GM18870 (cell line): ENCODE measurements around the gene TM7SF2.

ENCODE experiments used
- ATAC-seq: cut with Tn5 transposase; IDR thresholded peaks from one replicate; pipeline ENCODE4 v1.9.1; 2021; ENCODE audit warnings: moderate library complexity; ENCODE audit not compliant: unreplicated experiment

Gene TM7SF2

DNA sequence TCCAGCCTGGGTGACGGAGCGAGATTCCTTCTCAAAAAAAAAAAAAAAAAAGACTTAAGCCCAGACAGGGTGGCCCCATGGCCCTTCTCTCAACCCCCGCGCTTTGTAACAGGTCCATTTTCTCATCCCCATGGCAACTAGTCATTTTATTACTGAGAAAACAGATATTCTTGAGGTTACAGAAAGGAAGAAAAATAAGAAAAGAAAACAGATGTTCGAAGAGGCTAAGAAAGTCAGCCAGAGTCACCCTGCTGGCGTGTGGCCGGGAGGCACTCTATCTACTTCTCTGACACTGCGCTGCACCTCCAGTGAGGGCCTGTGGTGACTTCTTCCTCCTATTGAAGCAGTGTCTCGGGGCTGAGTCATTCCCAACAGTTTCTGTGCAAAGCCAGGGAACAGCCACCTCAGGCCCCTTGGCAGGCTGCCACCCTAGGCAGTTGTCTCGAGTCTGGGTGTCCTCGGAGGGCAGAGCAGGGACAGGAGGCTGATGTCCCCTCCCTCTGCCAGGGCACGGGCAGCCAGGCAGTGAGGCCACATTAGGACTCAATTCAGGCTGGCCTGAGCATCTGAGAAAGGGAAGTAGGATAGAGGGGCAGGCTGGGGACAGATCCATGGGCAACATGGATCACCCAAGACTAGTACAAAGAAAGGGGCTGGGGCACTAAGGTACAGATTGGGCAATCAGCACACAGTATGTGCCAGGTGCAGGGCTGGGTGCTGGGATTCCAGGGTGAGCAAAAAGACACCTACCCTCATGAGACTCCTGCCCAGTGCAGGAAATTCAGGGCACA is 39.0 kb downstream of the TM7SF2 start:
- ATAC-seq = peak; percentile 50

- no peak for ATAC-seq
These were observed 39.7 kb downstream of the TM7SF2 start for GRCh38 chr11:65151331-65151899.

GRCh38 chr11:65152122-65152521 is 40.5 kb downstream of the TM7SF2 start:
- no peak for ATAC-seq

DNA sequence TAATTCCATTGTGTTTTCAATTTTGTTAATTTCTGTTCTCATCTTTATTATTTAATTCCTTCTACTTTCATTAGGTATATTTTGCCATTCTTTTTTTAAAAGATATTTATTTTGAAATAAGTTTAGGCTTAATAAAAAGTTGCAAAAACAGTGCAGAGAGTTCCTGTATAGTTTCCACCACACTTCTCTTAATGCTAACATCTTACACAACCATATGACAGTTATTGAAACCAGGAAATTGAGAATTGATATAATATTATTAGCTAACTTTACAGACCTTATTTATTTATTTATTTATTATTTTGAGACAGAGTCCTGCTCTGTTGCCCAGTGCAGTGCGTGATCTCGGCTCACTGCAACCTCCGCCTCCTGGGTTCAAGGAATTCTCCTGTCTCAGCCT is 44.6 kb downstream of the TM7SF2 start:
- ATAC-seq = no peak

GRCh38 chr11:65156926-65157325 is 45.3 kb downstream of the TM7SF2 start:
- ATAC-seq = no peak

- no peak for ATAC-seq
These were observed 45.7 kb downstream of the TM7SF2 start for GRCh38 chr11:65157336-65157735.

DNA sequence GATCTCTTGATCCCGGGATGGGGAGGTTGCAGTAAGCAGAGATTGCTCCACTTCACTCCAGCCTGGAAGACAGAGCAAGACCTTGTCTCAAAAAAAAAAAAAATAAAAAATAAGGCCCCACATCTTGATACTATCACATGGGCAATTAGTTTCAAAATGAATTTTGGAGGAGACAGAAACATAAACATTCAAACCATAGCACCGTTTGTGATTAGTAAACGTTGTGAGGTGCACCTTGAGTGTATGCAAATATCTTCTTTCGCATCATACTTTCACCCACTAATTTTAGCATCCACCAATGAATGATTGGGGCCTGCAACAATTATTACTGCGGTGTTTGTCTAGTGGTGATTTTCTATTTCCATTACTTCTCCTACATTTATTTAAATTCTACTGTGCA is 47.3 kb downstream of the TM7SF2 start:
- ATAC-seq = no peak

- ATAC-seq = no peak
These were observed 49.0 kb downstream of the TM7SF2 start for GRCh38 chr11:65160643-65161042.

DNA sequence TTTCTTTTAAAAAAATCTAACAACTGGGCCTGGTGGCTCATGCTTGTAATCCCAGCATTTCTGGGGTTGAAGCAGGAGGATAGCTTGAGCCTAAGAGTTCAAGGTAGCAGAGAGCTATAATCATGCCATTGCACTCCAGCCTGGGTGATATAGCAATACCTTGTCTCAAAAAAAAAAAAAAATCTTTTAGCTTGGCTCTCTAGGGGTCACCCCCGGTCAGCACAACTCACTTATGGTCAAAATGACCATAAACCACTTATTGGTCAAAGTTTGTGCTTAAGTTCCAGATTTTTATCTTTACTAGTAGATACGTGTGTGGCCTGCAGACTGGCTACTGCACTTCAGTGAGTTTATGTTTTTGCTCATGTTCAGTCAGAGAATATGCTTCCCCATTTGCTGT is 52.0 kb downstream of the TM7SF2 start:
- ATAC-seq = no peak
